GM18517 (cell line): ENCODE data around the gene FOXD2.
A peak's percentile ranks its signal among the peaks of the same experiment; 100 is the strongest.

Experiments
- ATAC-seq: cut with Tn5 transposase; IDR thresholded peaks from one replicate; pipeline ENCODE4 v1.9.1; 2021; ENCODE audit warnings: mild to moderate bottlenecking, moderate library complexity; ENCODE audit not compliant: unreplicated experiment

Gene FOXD2

DNA sequence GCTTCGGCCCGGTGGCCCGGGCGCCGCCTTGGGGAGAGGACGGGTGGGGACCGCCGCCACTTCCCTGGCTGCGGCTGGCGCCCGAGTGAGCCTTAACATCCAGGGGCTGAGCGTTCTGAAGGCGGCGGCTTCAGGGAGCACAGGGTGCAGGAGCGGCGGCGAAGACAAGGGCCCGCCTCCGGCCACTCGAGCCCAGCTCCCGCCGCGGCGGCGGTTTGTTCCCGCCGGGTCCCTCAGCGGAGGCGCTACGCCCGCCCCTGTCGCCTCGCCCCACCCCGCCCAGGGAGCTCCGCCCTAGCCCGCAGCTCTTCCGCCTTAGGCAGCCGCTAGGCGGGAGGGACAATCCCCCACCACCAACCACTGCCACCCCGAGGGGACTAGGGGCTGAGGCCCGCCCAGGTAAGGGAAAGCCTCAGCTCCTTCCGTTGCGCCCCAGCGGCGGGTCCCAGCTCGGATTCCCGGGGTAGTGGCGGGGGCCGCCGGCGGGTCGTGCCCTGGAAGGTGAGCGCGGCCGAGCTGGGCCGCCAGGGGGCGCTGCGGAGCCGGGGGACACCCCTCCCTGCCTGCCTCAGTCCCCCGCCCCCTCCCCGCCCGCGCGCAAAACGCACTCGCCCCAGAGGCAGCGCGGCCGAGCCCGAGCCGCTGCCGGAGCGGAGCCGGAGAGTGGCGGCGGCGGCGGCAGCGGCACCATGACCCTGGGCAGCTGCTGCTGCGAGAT is at the start of gene FOXD2:
Gene FOXD2 (plus strand): TSS at position 598 of the 718 bp plus-strand sequence. CDS start 92 bp downstream, at position 690.
- ATAC-seq, result peak; percentile 78

GRCh38 chr1:47388891-47389238 is 49.0 kb upstream of the FOXD2 start:
- peak; percentile 55 for ATAC-seq

GRCh38 chr1:47389731-47390130 is 48.1 kb upstream of the FOXD2 start:
- ATAC-seq, result no peak

DNA sequence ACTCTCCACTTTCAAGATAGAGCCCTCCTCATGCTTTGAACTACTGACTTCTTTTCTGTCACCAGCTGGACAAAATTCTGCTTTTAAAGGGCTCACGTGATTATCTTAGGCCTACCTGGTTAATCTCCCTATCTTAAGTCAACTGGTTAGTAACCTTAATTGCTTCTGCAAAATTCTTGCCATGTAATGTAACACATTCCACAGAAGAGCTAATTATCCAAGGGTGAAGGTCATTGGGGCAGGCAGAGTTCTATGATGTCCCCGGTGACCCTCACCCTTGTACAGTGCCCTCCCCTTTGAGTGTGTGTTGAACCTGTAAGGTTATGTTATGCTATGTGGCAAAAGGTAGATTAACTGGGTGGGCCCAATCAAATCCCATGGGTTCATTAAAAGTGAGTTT is 47.0 kb upstream of the FOXD2 start:
- ATAC-seq, result no peak

DNA sequence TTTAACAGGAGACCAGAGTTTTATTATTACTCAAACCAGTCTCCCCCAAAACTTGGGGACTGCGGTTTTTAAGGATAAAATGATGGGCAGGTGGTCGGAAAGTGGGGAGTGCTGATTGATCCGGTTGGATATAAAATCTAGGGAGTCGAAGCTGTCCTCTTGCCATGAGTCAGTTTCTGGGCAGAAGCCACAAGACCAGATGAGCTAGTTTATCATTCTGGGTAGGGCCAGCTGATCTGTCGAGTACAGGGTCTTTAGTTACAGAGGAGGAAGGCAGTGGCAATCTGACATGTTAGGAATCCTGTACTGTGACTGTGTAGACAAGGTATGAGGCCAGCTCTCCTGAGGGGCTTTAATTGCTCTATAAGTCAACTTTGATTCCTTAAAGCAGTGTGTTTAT is 44.7 kb upstream of the FOXD2 start:
- ATAC-seq, result no peak

- no peak for ATAC-seq
These were observed 42.4 kb upstream of the FOXD2 start for GRCh38 chr1:47395433-47395832.

DNA sequence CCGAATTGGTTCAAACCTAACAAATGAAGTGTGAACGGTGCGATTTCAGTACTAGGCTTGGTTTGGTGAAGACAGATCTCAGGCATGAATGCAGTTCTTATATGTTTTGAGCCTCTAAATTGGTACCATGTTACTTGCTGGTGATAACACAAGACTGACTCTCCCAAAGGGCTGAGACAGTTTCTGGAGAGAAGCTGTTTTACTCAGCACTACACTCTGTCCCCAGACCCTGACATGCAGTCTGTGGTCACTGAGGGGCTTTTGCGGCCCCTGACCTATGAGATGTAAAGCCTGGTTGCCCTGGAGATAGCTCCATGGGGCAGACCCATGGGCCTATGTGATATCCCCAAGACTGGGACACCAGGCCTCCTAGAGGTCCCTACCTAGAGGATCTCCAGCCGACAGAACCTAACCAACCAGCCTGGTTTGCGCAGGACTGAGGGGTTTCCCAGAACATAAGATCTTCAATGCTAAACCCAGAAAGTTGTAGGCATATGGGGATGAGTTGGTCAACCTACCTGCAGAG is 41.1 kb upstream of the FOXD2 start:
- no peak for ATAC-seq

DNA sequence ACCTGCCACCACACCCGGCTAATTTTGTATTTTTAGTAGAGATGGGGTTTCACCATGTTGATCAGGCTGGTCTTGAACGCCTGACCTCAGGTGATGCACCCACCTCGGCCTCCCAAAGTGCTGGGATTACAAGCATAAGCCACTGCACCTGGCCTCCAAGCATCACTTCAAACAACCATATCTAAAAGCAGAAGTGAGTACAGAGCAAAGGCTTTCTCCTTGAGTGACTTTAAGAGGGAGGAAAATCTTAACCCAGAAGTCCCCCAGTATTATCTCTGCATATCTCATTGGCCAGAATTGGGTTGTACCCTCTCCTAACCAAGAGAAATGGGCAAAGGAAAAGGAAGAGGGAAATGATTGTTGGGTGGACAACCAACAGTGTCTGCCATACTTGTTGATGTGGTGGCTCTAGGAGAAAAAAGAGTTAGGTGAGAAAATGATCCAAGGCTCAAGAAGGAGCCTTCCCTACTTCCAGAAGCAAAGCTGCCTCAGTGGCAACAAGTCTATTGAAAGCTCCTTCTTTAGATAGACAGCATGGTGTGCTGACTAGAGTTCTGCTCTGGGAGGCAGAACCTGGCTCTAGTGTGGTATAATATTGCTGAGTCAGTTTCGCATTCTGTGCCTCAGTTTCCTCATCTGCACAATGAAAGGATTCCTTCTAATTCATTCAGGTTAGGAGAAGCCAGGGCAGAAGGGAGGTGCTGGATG is 38.6 kb upstream of the FOXD2 start:
- no peak for ATAC-seq

DNA sequence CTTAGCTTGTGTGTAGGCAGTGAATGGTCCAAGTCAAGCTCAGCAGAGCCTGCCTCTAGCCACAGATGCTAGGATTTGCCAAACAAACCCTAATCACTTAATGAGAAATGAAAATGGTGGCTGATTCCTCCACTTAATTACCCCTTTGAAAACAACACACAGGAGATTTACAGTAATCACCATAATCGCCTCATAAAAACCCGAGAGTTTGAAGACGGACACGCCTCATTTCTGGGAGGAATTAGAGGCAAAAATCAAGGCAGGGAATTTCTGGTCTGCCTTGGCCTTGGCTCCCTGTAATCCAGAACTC is 38.0 kb upstream of the FOXD2 start:
- ATAC-seq, result no peak

GRCh38 chr1:47401761-47402160 is 36.1 kb upstream of the FOXD2 start:
- ATAC-seq, result no peak

GRCh38 chr1:47402591-47402990 is 35.3 kb upstream of the FOXD2 start:
- ATAC-seq, result no peak

GRCh38 chr1:47403321-47403910 is 34.4 kb upstream of the FOXD2 start:
- ATAC-seq, result no peak

GRCh38 chr1:47405697-47406096 is 32.1 kb upstream of the FOXD2 start:
- no peak for ATAC-seq

DNA sequence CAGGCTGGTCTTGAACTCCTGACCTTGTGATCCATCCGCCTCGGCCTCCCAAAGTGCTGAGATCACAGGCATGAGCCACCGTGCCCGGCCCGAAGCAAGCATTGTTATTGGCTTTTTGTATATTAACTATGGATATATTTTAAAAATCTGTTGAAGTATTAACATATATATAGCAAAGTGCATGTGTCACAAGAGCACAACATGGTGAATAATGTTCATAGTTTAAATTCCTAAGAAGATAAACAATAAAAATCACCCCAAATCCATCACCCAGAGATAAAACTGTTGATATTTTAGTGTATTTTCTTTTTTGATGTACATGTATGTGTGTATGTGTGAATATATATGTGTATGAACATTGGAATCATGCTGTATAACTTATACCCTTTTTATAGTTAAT is 30.9 kb upstream of the FOXD2 start:
- no peak for ATAC-seq

- ATAC-seq, result no peak
These were observed 30.4 kb upstream of the FOXD2 start for GRCh38 chr1:47407481-47407880.

- ATAC-seq, result no peak
These were observed 28.4 kb upstream of the FOXD2 start for GRCh38 chr1:47409311-47410067.

GRCh38 chr1:47410068-47410455 is 27.8 kb upstream of the FOXD2 start:
- ATAC-seq, result no peak

GRCh38 chr1:47411436-47411835 is 26.4 kb upstream of the FOXD2 start:
- ATAC-seq, result no peak

GRCh38 chr1:47412437-47412836 is 25.4 kb upstream of the FOXD2 start:
- ATAC-seq, result no peak

DNA sequence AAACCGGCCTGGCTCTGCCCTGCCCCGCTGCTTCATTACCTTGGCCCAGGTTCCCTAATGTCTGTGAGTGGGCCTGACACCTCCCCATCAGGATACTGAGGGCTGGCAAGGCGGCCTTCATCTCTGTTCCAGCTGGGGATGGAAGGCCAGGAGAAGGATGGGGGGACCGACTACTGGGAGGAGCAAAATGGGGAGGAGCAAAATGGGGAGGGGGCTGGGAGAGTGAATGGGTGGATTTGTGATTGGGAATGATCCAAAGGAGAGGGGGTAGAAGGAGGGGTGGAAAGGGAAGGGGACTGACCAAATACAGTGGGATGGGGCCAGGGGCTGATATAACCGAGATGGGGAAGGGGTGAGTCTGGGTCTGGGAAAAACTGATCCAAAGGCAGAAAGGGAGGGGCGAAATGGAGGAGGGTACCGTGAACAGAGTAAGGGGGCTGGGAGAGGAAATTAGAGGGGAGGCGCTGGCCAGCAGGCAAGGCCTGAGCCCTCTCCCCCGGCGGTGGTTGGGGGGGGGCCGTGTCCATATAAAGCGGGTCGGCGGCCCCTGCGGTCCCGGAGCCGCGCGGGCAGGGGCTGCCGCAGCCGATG is 22.0 kb upstream of the FOXD2 start, which contains the start of gene FOXE3:
Gene FOXE3 (plus strand): TSS at position 558 of the 591 bp plus-strand sequence. CDS start 31 bp downstream, at position 589.
- ATAC-seq, result no peak
